ENCODE data around the gene WNK4. TPM values are rescaled to one million over a fixed set of nuclear protein-coding genes. Genes with fewer than 3 reads are reported as not detected.

WNK4 gene
- total and polyA plus RNA-seq, 4 experiments from 2014 or later, result 0.14 to 0.41 TPM; not detected in 2

DNA sequence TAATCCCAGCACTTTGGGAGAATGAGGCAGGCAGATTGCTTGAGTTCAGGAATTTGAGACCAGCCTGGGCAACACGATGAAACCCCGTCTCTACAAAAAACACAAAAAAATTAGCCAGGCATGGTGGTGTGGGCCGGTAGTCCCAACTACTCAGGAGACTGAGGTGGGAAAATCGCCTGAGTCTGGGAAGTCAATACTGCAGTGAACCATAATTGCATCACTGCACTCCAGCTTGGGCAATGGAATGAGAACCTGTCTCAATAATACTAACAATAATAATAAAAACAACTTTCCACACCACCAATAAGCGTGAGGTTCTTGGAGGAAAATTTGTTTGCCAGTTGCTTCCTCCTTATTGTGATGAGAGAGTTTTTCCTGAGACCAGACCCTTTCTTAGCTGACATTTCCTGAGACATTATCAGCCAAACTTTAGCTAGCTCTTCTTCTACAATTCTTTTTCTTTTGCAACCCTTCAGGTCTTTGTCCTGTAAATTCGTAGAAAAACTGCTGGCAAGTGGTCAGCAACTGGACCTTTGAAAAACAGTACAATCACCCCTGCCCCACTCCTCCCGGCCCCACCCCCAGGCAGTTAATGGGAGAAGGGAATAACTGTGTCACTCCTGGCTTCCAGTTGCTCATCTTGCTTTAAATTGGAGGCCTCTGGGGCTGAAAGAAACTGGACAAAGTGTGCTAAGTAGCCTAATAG, 32.1 kb upstream of the WNK4 start:
- Mint-ChIP-seq H3K9me3 (no peaks in the 10 kb centered on the region), H3K27ac (no peak overlapping the region), H3K4me3 (peak overlapping the region in 2 of 8 donors; percentile 42 to 64), H3K4me1 (peaks cover 6 to 21% (median 16%) of the 10 kb centered on the region in 4 donors), H3K27me3 (peaks cover 6 to 13% of the 10 kb centered on the region in 2 donors), H3K36me3 (peaks cover 0 to 2% of the 10 kb centered on the region in 2 donors)
- Histone ChIP-seq H3K27me3 (ENCODE audit: insufficient read depth, low read length) (no peaks in the 10 kb centered on the region), H3K4me3 (ENCODE audit: low read length in 2 of 2) (no peak overlapping the region), H3K27ac (ENCODE audit: low read depth, low read length) (no peak overlapping the region), H3K4me1 (ENCODE audit: insufficient read depth, low read length) (peaks cover 17% of the 10 kb centered on the region), H3K9me3 (ENCODE audit: control insufficient read depth in 1 of 2, low read length in 2 of 2) (no peaks in the 10 kb centered on the region), H3K36me3 (ENCODE audit: insufficient read depth, low read length) (no peaks in the 10 kb centered on the region)
- CTCF ChIA-PET (ENCODE audit: partially characterized antibody), result interaction anchor here (3.4 kb wide), 1 partner anchor 15 kb away, joined by 15 read pairs; no protein-coding TSS in a partner anchor
- intact Hi-C loops (cut with micrococcal nuclease), result no loop called here
- POLR2A ChIA-PET (ENCODE audit: partially characterized antibody), result no interaction called here
- no peak for DNase-seq

DNA sequence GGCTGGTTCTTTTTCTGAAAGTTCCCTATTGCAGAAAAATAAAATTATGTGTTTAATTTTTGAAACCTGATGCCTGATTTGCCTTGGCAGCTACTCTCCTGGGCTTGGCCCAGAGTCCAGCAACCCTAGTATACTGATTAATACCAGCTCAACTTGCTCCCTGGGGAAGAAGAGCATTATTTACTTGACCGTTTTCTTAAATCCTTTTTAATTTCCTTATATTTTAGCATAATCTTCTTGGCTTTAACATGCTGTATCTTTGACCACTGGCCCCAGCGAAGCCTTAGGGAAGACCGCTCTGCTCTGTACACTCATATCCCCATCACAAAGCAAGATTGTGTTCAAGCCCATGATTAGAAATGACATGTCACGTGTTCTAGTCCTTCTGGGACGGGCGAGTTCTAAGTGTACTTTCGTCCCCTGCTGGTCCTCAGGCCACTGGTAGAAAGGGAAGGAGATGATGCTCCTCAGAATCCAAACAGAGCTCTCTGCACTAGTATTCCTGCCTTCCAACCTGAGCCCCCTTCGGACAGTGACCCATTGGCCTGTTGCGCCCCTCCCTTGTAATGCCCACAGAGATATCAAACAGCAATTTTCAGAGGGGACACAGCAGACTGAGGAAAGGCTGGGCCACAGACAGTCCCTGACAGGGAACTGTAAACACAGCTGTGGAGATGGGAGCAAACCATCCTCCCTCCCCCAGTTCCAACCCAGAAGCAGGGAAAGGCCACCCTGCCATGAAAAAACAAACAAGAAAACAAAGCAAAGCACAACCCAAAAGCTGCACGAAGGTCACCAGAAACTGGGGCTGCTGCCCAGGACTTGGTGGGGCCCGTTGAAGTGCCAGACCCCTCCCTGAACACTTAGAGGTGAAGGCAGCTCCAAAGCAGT, 31.3 kb upstream of the WNK4 start:
- H3K4me3 ChIP-seq (ENCODE audit: low read length in 2 of 2), result no peak overlapping the region
- peaks cover 1 to 14% (median 9%) of the 10 kb centered on the region in 4 donors for H3K4me1 Mint-ChIP-seq
- peaks cover 6 to 13% of the 10 kb centered on the region in 2 donors for H3K27me3 Mint-ChIP-seq
- H3K9me3 Mint-ChIP-seq, result no peaks in the 10 kb centered on the region
- no peaks in the 10 kb centered on the region for H3K27me3 ChIP-seq (ENCODE audit: insufficient read depth, low read length)
- H3K27ac ChIP-seq (ENCODE audit: low read depth, low read length), result no peak overlapping the region
- H3K27ac Mint-ChIP-seq, result no peak overlapping the region
- DNase-seq, result no peak
- no peak overlapping the region for H3K4me3 Mint-ChIP-seq
- no peaks in the 10 kb centered on the region for H3K36me3 ChIP-seq (ENCODE audit: insufficient read depth, low read length)
- POLR2A ChIA-PET (ENCODE audit: partially characterized antibody), result interaction anchor here (0.9 kb wide), 1 partner anchor 17 kb away, joined by 4 read pairs; no protein-coding TSS in a partner anchor
- CTCF ChIA-PET (ENCODE audit: partially characterized antibody), result interaction anchor here (1.5 to 3.4 kb wide), 2 partner anchors 11 to 14 kb away, joined by 4 to 15 read pairs; no protein-coding TSS in a partner anchor
- H3K9me3 ChIP-seq (ENCODE audit: control insufficient read depth in 1 of 2, low read length in 2 of 2), result no peaks in the 10 kb centered on the region
- H3K36me3 Mint-ChIP-seq, result peaks cover 0 to 2% of the 10 kb centered on the region in 2 donors
- peaks cover 9% of the 10 kb centered on the region for H3K4me1 ChIP-seq (ENCODE audit: insufficient read depth, low read length)
- intact Hi-C loops (cut with micrococcal nuclease), result no loop called here

GRCh38 chr17:42750739-42751344, 29.6 kb upstream of the WNK4 start:
- Mint-ChIP-seq H3K27me3 (peaks cover 10 to 20% of the 10 kb centered on the region in 2 donors), H3K4me1 (no peaks in the 10 kb centered on the region), H3K9me3 (no peaks in the 10 kb centered on the region), H3K4me3 (no peak overlapping the region), H3K36me3 (no peaks in the 10 kb centered on the region), H3K27ac (no peak overlapping the region)
- Histone ChIP-seq H3K27me3 (ENCODE audit: insufficient read depth, low read length) (no peaks in the 10 kb centered on the region), H3K36me3 (ENCODE audit: insufficient read depth, low read length) (no peaks in the 10 kb centered on the region), H3K9me3 (ENCODE audit: control insufficient read depth in 1 of 2, low read length in 2 of 2) (no peaks in the 10 kb centered on the region), H3K27ac (ENCODE audit: low read depth, low read length) (no peak overlapping the region), H3K4me3 (ENCODE audit: low read length in 2 of 2) (no peak overlapping the region), H3K4me1 (ENCODE audit: insufficient read depth, low read length) (no peaks in the 10 kb centered on the region)
- CTCF ChIA-PET (ENCODE audit: partially characterized antibody), result interaction anchor here (1.2 to 3.4 kb wide), 3 partner anchors 9 to 22 kb away, joined by 4 to 15 read pairs (median 4); partner anchors contain the start of gene VPS25
- POLR2A ChIA-PET (ENCODE audit: partially characterized antibody), result no interaction called here
- no peak for DNase-seq
- intact Hi-C loops (cut with micrococcal nuclease), result no loop called here

DNA sequence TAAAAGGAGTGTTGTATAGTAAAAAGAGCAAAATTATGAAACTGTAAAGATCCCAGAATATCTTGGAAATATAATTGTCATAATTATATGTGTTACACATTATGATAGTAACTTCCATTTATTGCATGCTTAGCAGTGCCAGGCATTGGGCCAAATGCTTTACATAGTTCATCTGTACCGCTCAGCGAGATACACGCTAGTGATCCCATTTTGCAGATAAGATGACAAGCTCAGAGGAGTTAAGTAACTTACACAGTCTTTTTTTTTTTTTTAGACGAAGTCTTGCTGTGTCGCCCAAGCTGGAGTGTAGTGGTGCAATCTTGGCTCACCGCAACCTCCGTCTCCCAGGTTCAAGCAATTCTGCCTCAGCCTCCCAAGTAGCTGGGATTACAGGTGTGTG, 28.8 kb upstream of the WNK4 start:
- Histone ChIP-seq H3K4me3 (ENCODE audit: low read length in 2 of 2) (no peak overlapping the region), H3K36me3 (ENCODE audit: insufficient read depth, low read length) (no peaks in the 10 kb centered on the region), H3K9me3 (ENCODE audit: control insufficient read depth in 1 of 2, low read length in 2 of 2) (no peaks in the 10 kb centered on the region), H3K27me3 (ENCODE audit: insufficient read depth, low read length) (no peaks in the 10 kb centered on the region), H3K27ac (ENCODE audit: low read depth, low read length) (no peak overlapping the region), H3K4me1 (ENCODE audit: insufficient read depth, low read length) (no peaks in the 10 kb centered on the region)
- Mint-ChIP-seq H3K27me3 (peaks cover 16 to 25% of the 10 kb centered on the region in 2 donors), H3K27ac (no peak overlapping the region), H3K36me3 (no peaks in the 10 kb centered on the region), H3K9me3 (no peaks in the 10 kb centered on the region), H3K4me3 (no peak overlapping the region), H3K4me1 (no peaks in the 10 kb centered on the region)
- ChIA-PET CTCF (ENCODE audit: partially characterized antibody) (interaction anchor here (3.4 kb wide), 1 partner anchor 12 kb away, joined by 15 read pairs; no protein-coding TSS in a partner anchor), POLR2A (ENCODE audit: partially characterized antibody) (no interaction called here)
- intact Hi-C loops (cut with micrococcal nuclease), result no loop called here
- DNase-seq, result no peak

DNA sequence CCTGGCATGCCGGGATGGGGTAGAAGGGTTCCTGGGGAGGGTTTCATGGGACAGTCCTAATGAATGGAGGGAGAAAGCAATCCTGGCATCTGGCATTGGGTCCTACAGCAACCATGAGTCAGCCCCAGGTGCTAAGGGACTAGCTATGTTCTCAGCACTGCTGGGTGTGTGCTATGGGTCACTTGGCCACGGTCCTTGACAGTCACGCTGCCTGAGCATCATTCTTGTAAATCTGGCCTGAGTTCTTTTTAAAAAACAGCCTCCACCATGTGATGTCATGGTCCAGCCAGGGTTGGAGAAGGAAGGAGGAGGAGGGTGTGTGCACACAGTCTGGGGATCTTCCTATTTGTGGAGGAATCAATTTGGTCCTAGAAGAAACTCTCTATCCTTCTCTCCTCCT, 25.6 kb upstream of the WNK4 start:
- ChIA-PET CTCF (ENCODE audit: partially characterized antibody) (interaction anchor here (1.0 to 1.3 kb wide), 2 partner anchors 8 to 177 kb away, joined by 3 read pairs; no protein-coding TSS in a partner anchor), POLR2A (ENCODE audit: partially characterized antibody) (no interaction called here)
- H3K4me1 Mint-ChIP-seq, result no peaks in the 10 kb centered on the region

DNA sequence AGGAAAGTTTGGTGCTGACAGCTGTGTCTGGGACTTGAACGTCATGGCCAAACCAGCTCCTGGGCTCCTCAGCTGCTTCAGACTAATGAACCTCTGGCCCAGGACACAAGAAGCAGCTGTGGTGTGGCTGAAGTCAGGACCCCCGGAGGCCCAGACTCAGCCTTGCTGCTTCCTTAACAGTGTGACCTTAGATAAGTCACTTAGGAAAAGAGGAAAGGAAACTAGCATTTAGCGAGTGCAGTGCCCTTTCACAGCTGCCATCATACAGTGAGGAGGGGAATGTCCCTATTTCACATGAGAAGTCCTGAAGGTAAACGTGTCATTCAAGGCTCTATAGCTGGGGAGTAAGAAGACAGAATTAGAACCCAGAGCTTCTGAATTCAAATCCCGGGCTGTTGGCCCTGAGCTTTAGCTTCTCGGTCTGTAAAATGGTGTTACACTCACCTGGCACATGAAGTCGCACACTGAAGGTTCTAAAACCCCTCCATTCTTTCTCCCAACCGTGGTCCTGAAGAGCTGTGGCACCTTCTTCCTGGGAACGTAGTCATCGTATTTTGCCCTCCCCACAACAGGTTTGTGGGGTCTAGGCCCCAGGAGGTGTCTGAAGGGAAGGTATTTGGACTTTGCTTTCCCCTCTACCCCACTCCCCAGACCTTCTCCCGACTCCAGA, 20.3 kb upstream of the WNK4 start:
- no peaks in the 10 kb centered on the region for H3K9me3 Mint-ChIP-seq
- H3K27ac Mint-ChIP-seq, result peak overlapping the region in 1 of 7 donors; percentile 36
- H3K4me1 Mint-ChIP-seq, result peaks cover 2 to 10% (median 4%) of the 10 kb centered on the region in 4 donors
- intact Hi-C loops (cut with micrococcal nuclease), result no loop called here
- Histone ChIP-seq H3K9me3 (ENCODE audit: control insufficient read depth in 1 of 2, low read length in 2 of 2) (no peaks in the 10 kb centered on the region), H3K27ac (ENCODE audit: low read depth, low read length) (no peak overlapping the region), H3K36me3 (ENCODE audit: insufficient read depth, low read length) (no peaks in the 10 kb centered on the region), H3K27me3 (ENCODE audit: insufficient read depth, low read length) (peaks cover 34% of the 10 kb centered on the region), H3K4me3 (ENCODE audit: low read length in 2 of 2) (no peak overlapping the region), H3K4me1 (ENCODE audit: insufficient read depth, low read length) (peaks cover 7% of the 10 kb centered on the region)
- POLR2A ChIA-PET (ENCODE audit: partially characterized antibody), result interaction anchor here (3.1 kb wide), 1 partner anchor 13 kb away, joined by 13 read pairs; the partner anchor contains the start of gene VPS25
- H3K27me3 Mint-ChIP-seq, result peaks cover 32 to 49% of the 10 kb centered on the region in 2 donors
- no peaks in the 10 kb centered on the region for H3K36me3 Mint-ChIP-seq
- CTCF ChIA-PET (ENCODE audit: partially characterized antibody), result interaction anchor here (0.5 to 1.5 kb wide), 7 partner anchors 9 to 182 kb away, joined by 3 to 7 read pairs (median 4); partner anchors contain the start of gene BECN1
- peak overlapping the region in 7 of 8 donors; percentile 4 to 75 (median 48) for H3K4me3 Mint-ChIP-seq
- DNase-seq, result no peak

More for the DNA sequence above, 25.6 kb upstream of the WNK4 start:
- no peak overlapping the region for H3K27ac ChIP-seq (ENCODE audit: low read depth, low read length)
- no peaks in the 10 kb centered on the region for H3K36me3 Mint-ChIP-seq
- H3K4me1 ChIP-seq (ENCODE audit: insufficient read depth, low read length), result no peaks in the 10 kb centered on the region
- peaks cover 16 to 27% of the 10 kb centered on the region in 2 donors for H3K27me3 Mint-ChIP-seq
- H3K9me3 Mint-ChIP-seq, result no peaks in the 10 kb centered on the region
- DNase-seq, result no peak
- intact Hi-C loops (cut with micrococcal nuclease), result no loop called here
- H3K4me3 ChIP-seq (ENCODE audit: low read length in 2 of 2), result no peak overlapping the region
- no peaks in the 10 kb centered on the region for H3K36me3 ChIP-seq (ENCODE audit: insufficient read depth, low read length)
- H3K9me3 ChIP-seq (ENCODE audit: control insufficient read depth in 1 of 2, low read length in 2 of 2), result no peaks in the 10 kb centered on the region
- H3K27ac Mint-ChIP-seq, result no peak overlapping the region
- H3K4me3 Mint-ChIP-seq, result no peak overlapping the region
- H3K27me3 ChIP-seq (ENCODE audit: insufficient read depth, low read length), result no peaks in the 10 kb centered on the region

Data from CD4-positive, alpha-beta memory T cell (primary cell).